ENCODE measurements around the gene IAH1. TPM values are rescaled to one million over a fixed set of nuclear protein-coding genes. Genes with fewer than 3 reads are reported as not detected.

IAH1 gene
- polyA plus RNA-seq, 2 of the 4 experiments (the other 2 are of a cell fraction): 75.4 to 163 TPM

DNA sequence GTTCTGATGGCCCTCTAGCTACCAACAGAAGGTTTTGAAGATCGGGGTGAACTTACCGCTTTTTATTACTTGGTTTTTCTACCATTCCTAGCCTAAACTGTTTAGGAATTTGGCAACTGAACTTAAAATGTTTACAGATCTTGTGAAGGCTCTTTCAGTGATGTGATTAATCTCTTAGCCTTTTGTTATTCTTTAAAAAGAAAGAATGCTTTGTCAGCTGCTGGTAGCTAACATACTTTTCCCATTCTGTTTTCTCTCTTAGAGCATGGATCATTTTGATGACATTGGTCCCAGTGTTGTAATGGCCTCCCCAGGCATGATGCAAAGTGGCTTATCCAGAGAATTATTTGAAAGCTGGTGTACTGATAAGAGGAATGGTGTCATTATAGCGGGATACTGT, 32.8 kb upstream of the IAH1 start (continued):
- TF ChIP-seq, protein P1, sequence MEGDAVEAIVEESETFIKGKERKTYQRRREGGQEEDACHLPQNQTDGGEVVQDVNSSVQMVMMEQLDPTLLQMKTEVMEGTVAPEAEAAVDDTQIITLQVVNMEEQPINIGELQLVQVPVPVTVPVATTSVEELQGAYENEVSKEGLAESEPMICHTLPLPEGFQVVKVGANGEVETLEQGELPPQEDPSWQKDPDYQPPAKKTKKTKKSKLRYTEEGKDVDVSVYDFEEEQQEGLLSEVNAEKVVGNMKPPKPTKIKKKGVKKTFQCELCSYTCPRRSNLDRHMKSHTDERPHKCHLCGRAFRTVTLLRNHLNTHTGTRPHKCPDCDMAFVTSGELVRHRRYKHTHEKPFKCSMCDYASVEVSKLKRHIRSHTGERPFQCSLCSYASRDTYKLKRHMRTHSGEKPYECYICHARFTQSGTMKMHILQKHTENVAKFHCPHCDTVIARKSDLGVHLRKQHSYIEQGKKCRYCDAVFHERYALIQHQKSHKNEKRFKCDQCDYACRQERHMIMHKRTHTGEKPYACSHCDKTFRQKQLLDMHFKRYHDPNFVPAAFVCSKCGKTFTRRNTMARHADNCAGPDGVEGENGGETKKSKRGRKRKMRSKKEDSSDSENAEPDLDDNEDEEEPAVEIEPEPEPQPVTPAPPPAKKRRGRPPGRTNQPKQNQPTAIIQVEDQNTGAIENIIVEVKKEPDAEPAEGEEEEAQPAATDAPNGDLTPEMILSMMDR (IDR thresholded peaks at IDR 0.05): no peak
- TF ChIP-seq, protein P2, sequence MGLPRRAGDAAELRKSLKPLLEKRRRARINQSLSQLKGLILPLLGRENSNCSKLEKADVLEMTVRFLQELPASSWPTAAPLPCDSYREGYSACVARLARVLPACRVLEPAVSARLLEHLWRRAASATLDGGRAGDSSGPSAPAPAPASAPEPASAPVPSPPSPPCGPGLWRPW (IDR thresholded peaks at IDR 0.05): no peak
- TF ChIP-seq ESRRA (IDR thresholded peaks at IDR 0.05; ENCODE audit: borderline replicate concordance, low read length): no peak
- TF ChIP-seq RNF2 (IDR thresholded peaks at IDR 0.05; ENCODE audit: borderline replicate concordance, low read depth): no peak
- no peak for TF ChIP-seq FOSB (CRISPR knock-in tag; IDR thresholded peaks at IDR 0.05)
- no peak for TF ChIP-seq HDAC2 (IDR thresholded peaks at IDR 0.05)
- TF ChIP-seq EHMT2 (IDR thresholded peaks at IDR 0.05; ENCODE audit: low read depth): no peak
- TF ChIP-seq CHD4 (IDR thresholded peaks at IDR 0.05; ENCODE audit: borderline replicate concordance): no peak
- TF ChIP-seq KDM1A (IDR thresholded peaks at IDR 0.05; ENCODE audit: low read depth): no peak

DNA sequence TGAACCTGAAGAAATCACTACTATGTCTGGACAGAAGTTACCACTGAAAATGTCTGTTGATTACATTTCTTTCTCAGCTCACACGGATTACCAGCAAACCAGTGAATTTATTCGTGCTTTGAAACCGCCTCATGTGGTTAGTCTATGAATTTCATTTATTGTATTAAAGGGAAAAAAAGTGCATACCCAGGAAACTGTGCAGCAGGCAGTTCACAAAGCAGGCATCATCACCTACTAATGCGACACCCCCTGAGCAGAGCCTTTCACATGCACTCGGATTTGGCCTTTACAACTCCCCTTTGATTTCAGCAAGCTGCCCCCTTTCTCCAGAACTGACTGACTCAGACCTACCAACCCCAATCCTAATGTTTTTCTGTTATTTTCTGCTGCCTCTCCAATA, 30.8 kb upstream of the IAH1 start:
- Histone ChIP-seq H3K9me3 (no peaks in the 10 kb centered on the region), H3K4me1 (peaks cover 6% of the 10 kb centered on the region; the same call in 1 of the 3 replicates), H3K4me3 (no peak overlapping the region), H3K27ac (no peak overlapping the region), H3K4me2 (no peak overlapping the region)
- FAIRE-seq (no peak), DNase-seq (ENCODE audit: low read depth in 1 of 2, low spot score in 1 of 2) (no peak), ATAC-seq (no peak)
- TF ChIP-seq HOXB13 (CRISPR knock-in tag; IDR thresholded peaks at IDR 0.05; ENCODE audit: low read depth) (no peak), SMC3 (IDR thresholded peaks at IDR 0.05) (no peak), RAD21 (conservative IDR thresholded peaks at IDR 0.05 in 1 of 2, IDR thresholded peaks at IDR 0.05 in 1 of 2) (no peak), HOXB5 (CRISPR knock-in tag; IDR thresholded peaks at IDR 0.05) (no peak), KDM5A (IDR thresholded peaks at IDR 0.05) (no peak), HEYL (CRISPR knock-in tag; IDR thresholded peaks at IDR 0.05) (no peak), MYC (IDR thresholded peaks at IDR 0.05; ENCODE audit: borderline replicate concordance, low read length) (no peak), RFX5 (IDR thresholded peaks at IDR 0.05) (no peak), KDM1A (IDR thresholded peaks at IDR 0.05; ENCODE audit: low read depth) (no peak), GATA3 (IDR thresholded peaks at IDR 0.05; ENCODE audit: borderline replicate concordance) (no peak), CHD4 (IDR thresholded peaks at IDR 0.05; ENCODE audit: borderline replicate concordance) (no peak)
- TF ChIP-seq, protein P3, sequence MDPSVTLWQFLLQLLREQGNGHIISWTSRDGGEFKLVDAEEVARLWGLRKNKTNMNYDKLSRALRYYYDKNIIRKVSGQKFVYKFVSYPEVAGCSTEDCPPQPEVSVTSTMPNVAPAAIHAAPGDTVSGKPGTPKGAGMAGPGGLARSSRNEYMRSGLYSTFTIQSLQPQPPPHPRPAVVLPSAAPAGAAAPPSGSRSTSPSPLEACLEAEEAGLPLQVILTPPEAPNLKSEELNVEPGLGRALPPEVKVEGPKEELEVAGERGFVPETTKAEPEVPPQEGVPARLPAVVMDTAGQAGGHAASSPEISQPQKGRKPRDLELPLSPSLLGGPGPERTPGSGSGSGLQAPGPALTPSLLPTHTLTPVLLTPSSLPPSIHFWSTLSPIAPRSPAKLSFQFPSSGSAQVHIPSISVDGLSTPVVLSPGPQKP (IDR thresholded peaks at IDR 0.05; ENCODE audit: low read depth, low read length): no peak
- TF ChIP-seq, protein P4, sequence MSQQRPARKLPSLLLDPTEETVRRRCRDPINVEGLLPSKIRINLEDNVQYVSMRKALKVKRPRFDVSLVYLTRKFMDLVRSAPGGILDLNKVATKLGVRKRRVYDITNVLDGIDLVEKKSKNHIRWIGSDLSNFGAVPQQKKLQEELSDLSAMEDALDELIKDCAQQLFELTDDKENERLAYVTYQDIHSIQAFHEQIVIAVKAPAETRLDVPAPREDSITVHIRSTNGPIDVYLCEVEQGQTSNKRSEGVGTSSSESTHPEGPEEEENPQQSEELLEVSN (IDR thresholded peaks at IDR 0.05; ENCODE audit: borderline replicate concordance, low read depth): no peak
- TF ChIP-seq, protein P5, sequence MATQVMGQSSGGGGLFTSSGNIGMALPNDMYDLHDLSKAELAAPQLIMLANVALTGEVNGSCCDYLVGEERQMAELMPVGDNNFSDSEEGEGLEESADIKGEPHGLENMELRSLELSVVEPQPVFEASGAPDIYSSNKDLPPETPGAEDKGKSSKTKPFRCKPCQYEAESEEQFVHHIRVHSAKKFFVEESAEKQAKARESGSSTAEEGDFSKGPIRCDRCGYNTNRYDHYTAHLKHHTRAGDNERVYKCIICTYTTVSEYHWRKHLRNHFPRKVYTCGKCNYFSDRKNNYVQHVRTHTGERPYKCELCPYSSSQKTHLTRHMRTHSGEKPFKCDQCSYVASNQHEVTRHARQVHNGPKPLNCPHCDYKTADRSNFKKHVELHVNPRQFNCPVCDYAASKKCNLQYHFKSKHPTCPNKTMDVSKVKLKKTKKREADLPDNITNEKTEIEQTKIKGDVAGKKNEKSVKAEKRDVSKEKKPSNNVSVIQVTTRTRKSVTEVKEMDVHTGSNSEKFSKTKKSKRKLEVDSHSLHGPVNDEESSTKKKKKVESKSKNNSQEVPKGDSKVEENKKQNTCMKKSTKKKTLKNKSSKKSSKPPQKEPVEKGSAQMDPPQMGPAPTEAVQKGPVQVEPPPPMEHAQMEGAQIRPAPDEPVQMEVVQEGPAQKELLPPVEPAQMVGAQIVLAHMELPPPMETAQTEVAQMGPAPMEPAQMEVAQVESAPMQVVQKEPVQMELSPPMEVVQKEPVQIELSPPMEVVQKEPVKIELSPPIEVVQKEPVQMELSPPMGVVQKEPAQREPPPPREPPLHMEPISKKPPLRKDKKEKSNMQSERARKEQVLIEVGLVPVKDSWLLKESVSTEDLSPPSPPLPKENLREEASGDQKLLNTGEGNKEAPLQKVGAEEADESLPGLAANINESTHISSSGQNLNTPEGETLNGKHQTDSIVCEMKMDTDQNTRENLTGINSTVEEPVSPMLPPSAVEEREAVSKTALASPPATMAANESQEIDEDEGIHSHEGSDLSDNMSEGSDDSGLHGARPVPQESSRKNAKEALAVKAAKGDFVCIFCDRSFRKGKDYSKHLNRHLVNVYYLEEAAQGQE (IDR thresholded peaks at IDR 0.05): no peak
- TF ChIP-seq, protein P1 (IDR thresholded peaks at IDR 0.05): no peak
- WGBS (ENCODE audit: missing lambda C conversion rate): 90% methylated on average over 5 of the region's 5 CpGs
- CTCF ChIA-PET: no interaction called here
- POLR2A ChIA-PET: no interaction called here
